A549 (cell line): ENCODE measurements around the gene PYGM. TPM values are rescaled to one million over a fixed set of nuclear protein-coding genes. Genes with fewer than 3 reads are reported as not detected.

ENCODE experiments used
- ATAC-seq, 2 experiments: fragments of 200-7000 bp in 1 of 2; fragments of >200 bp in 1 of 2; cut with Nextera tagmentation in 1 of 2; cut with Tn5 transposase in 1 of 2; 3 replicates each; pipeline versions ENCODE4 v1.8.0 to v1.9.1; 2018 to 2020; ENCODE audit warnings: mild to moderate bottlenecking in 1 of 2, moderate library complexity in 1 of 2
- CTCF ChIA-PET: fragments of 300-600 bp; sonication (Branson Sonifier 250); formaldehyde crosslinking; extraction: SDS; loops from one replicate; lab custom pipeline; 2021; ENCODE audit warnings: antibody characterized with exemption, inconsistent platforms; lab: Yijun Ruan, JAX
- POLR2A ChIA-PET: fragments of 350-600 bp; formaldehyde crosslinking; extraction: SDS; loops from one replicate; lab custom pipeline; 2021; ENCODE audit warnings: antibody characterized with exemption, inconsistent platforms; lab: Yijun Ruan, JAX
- DNase-seq, 2 experiments: peaks; one replicate each; pipeline versions ENCODE4 v3.0.0 to v3.0.0-alpha.2; 2011 to 2016; ENCODE audit warnings: low read depth in 1 of 2, low spot score in 1 of 2
- FAIRE-seq: peaks from 2 replicates; lab custom pipeline; 2011; peaks lifted over from hg19 to GRCh38; lab: Jason Lieb, UNC
- H3K27ac ChIP-seq, 2 experiments: fragments of >200 bp; sonication (Bioruptor Twin); formaldehyde crosslinking; 3 replicates each; pipeline ENCODE4 v1.5.1; 2016 to 2017
- H3K4me1 ChIP-seq: fragments of >200 bp; sonication (Bioruptor Twin); formaldehyde crosslinking; 3 replicates; pipeline ENCODE4 v1.6.1; 2016
- H3K4me2 ChIP-seq: fragments of >200 bp; sonication (Bioruptor Twin); formaldehyde crosslinking; 3 replicates; pipeline ENCODE4 v1.6.1; 2016
- H3K4me3 ChIP-seq: fragments of >200 bp; sonication (Bioruptor Twin); formaldehyde crosslinking; 3 replicates; pipeline ENCODE4 v1.5.1; 2016
- H3K9me3 ChIP-seq: fragments of >200 bp; sonication (Bioruptor Twin); formaldehyde crosslinking; 3 replicates; pipeline ENCODE4 v1.6.1; 2016
- CEBPB ChIP-seq, 2 experiments: fragments of >200 bp in 1 of 2; sonication (Bioruptor Twin) in 1 of 2; formaldehyde crosslinking in 1 of 2; IDR thresholded peaks; 2 replicates each; pipeline ENCODE4 v1.6.1; 2012 to 2016
- CHD4 ChIP-seq: fragments of 200-600 bp; sonication (generic); IDR thresholded peaks from 2 replicates; pipeline ENCODE4 v1.6.1; 2016; ENCODE audit warnings: antibody characterized with exemption, mild to moderate bottlenecking, borderline replicate concordance
- EHF ChIP-seq: fragments of 250-450 bp; sonication (Bioruptor Pico); IDR thresholded peaks from 2 replicates; pipeline ENCODE4 v1.5.0; 2020; ENCODE audit warnings: mild to moderate bottlenecking
- ESRRA ChIP-seq: fragments of 150-350 bp; IDR thresholded peaks from 2 replicates; pipeline ENCODE4 v1.6.1; 2014; ENCODE audit warnings: mild to moderate bottlenecking, low read length, borderline replicate concordance
- FOSB ChIP-seq: fragments of 250-450 bp; sonication (Bioruptor Pico); IDR thresholded peaks from 2 replicates; pipeline ENCODE4 v1.5.0; 2020; ENCODE audit warnings: mild to moderate bottlenecking, moderate library complexity
- HOXA7 ChIP-seq: fragments of 250-450 bp; sonication (Bioruptor Pico); IDR thresholded peaks from 2 replicates; pipeline ENCODE4 v1.5.0; 2020; ENCODE audit warnings: mild to moderate bottlenecking, moderate library complexity
- JUN ChIP-seq, 2 experiments: fragments of >200 bp; sonication (Bioruptor Twin); formaldehyde crosslinking; IDR thresholded peaks; 2 replicates in 1 of 2; 3 replicates in 1 of 2; pipeline ENCODE4 v1.6.1; 2016 to 2017
- MAFK ChIP-seq: fragments of 450-650 bp; IDR thresholded peaks from 2 replicates; pipeline ENCODE4 v1.6.1; 2014; ENCODE audit not compliant: partially characterized antibody
- NFE2L2 ChIP-seq: fragments of 150-350 bp; conservative IDR thresholded peaks from 2 replicates; pipeline ENCODE4 v1.6.1; 2014; ENCODE audit warnings: low read length
- NR3C1 ChIP-seq: fragments of >200 bp; sonication (Bioruptor Twin); formaldehyde crosslinking; IDR thresholded peaks from 3 replicates; pipeline ENCODE4 v1.6.1; 2017
- POLR2A ChIP-seq: IDR thresholded peaks from 2 replicates; pipeline ENCODE4 v1.6.1; 2012; ENCODE audit warnings: mild to moderate bottlenecking, low read length
- POLR2AphosphoS2 ChIP-seq: conservative IDR thresholded peaks from 2 replicates; pipeline ENCODE4 v1.6.1; 2012; ENCODE audit warnings: low read length, improper control_type of control experiment, inconsistent platforms
- RARB ChIP-seq: fragments of 250-450 bp; sonication (Bioruptor Pico); IDR thresholded peaks from 2 replicates; pipeline ENCODE4 v1.8.0; 2021; ENCODE audit warnings: mild to moderate bottlenecking, moderate library complexity
- RCOR1 ChIP-seq: fragments of 150-350 bp; IDR thresholded peaks from 2 replicates; pipeline ENCODE4 v1.6.1; 2014; ENCODE audit warnings: antibody characterized with exemption, low read length, low read depth
- RFX5 ChIP-seq: fragments of 450-650 bp; IDR thresholded peaks from 2 replicates; pipeline ENCODE4 v1.7.1; 2014; ENCODE audit warnings: antibody characterized with exemption, mild to moderate bottlenecking, moderate library complexity
- SMC3 ChIP-seq: fragments of >200 bp; sonication (Bioruptor Twin); formaldehyde crosslinking; IDR thresholded peaks from 3 replicates; pipeline ENCODE4 v1.6.1; 2018; ENCODE audit warnings: inconsistent platforms
- ZC3H11A ChIP-seq: fragments of 450-650 bp; IDR thresholded peaks from 2 replicates; pipeline ENCODE4 v1.6.1; 2014; ENCODE audit warnings: antibody characterized with exemption, mild to moderate bottlenecking
- WGBS: methylation state at CpG from one replicate; pipeline ENCODE4 v1.1.6; 2017; ENCODE audit errors: missing lambda C conversion rate; 5-methylcytosine and 5-hydroxymethylcytosine counted together
- polyA plus RNA-seq, 4 experiments: library from polyadenylated mRNA; depleted of rRNA in 3 of 4; stranded (reverse); fragments of >200 nt; fragmentation: RNase III in 1 of 4; extraction: RNeasy Plus Mini Kit Qiagen cat#74134 plus additional on column Dnase treatment in 1 of 4; gene quantifications; 2 replicates in 3 of 4; 3 replicates in 1 of 4; pipeline ENCODE4 v1.2.3, GENCODE V29; 2011 to 2017
- TF ChIP-seq, protein P1 (sequence below): fragments of 450-650 bp; IDR thresholded peaks from 2 replicates; pipeline ENCODE4 v1.6.1; 2014; ENCODE audit warnings: antibody characterized with exemption
- TF ChIP-seq, protein P2 (sequence below): IDR thresholded peaks from 2 replicates; pipeline ENCODE4 v1.6.1; 2012
- TF ChIP-seq, protein P3 (sequence below): fragments of 150-350 bp; IDR thresholded peaks from 2 replicates; pipeline ENCODE4 v1.6.1; 2014; ENCODE audit warnings: low read depth, mild to moderate bottlenecking, low read length
- TF ChIP-seq, protein P4 (sequence below): fragments of >200 bp; sonication (Bioruptor Twin); formaldehyde crosslinking; IDR thresholded peaks from 3 replicates; pipeline ENCODE4 v1.5.1; 2016

Gene PYGM
- polyA plus RNA-seq, 2 of the 4 experiments (the other 2 are of a cell fraction) = 0.22 to 0.23 TPM

DNA sequence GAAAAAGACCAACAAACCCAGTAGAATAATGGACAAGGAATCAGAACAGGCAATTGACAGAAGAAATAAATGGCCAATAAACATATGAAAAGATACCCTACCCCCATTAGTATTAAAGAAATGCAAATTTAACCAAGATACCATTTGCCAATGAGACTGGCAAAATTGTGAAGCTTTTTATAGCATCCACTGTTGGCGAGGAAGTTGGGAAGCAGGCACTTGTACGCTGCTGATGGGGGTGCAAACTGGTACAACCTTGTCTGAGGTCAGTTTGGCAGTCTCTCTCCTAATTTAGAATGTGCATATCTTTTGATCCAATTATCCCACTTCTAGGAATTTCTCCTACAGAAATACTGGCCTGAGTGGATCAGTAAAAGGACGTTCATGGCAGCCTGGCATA, 28.2 kb downstream of the PYGM start:
- no peak overlapping the region for H3K4me2 ChIP-seq
- H3K4me1 ChIP-seq = no peaks in the 10 kb centered on the region
- CTCF ChIA-PET = interaction anchor here (11.6 kb wide), 1 partner anchor 10 kb away, joined by 97 read pairs; the partner anchor contains the start of gene RASGRP2
- TF ChIP-seq CEBPB (IDR thresholded peaks at IDR 0.05) = no peak
- no peak for TF ChIP-seq RFX5
- TF ChIP-seq SMC3 = no peak
- TF ChIP-seq RARB (CRISPR knock-in tag) = no peak
- no peak for TF ChIP-seq ESRRA
- TF ChIP-seq, protein P1, sequence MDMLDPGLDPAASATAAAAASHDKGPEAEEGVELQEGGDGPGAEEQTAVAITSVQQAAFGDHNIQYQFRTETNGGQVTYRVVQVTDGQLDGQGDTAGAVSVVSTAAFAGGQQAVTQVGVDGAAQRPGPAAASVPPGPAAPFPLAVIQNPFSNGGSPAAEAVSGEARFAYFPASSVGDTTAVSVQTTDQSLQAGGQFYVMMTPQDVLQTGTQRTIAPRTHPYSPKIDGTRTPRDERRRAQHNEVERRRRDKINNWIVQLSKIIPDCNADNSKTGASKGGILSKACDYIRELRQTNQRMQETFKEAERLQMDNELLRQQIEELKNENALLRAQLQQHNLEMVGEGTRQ = no peak
- TF ChIP-seq, protein P2, sequence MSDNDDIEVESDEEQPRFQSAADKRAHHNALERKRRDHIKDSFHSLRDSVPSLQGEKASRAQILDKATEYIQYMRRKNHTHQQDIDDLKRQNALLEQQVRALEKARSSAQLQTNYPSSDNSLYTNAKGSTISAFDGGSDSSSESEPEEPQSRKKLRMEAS = no peak
- no peak for TF ChIP-seq EHF (CRISPR knock-in tag)
- no peak for TF ChIP-seq ZC3H11A
- TF ChIP-seq HOXA7 (CRISPR knock-in tag) = no peak
- no peak for TF ChIP-seq NR3C1
- no peak for TF ChIP-seq CHD4
- no peak for TF ChIP-seq RCOR1
- no peak for TF ChIP-seq MAFK
- no peak for TF ChIP-seq NFE2L2
- TF ChIP-seq, all 56 proteins: peak for 0
- FAIRE-seq (no peak), DNase-seq (no peak), ATAC-seq (no peak)
- no peak overlapping the region for H3K27ac ChIP-seq
- H3K9me3 ChIP-seq = no peaks in the 10 kb centered on the region
- no peak overlapping the region for H3K4me3 ChIP-seq
- WGBS = 63% methylated on average over 3 of the region's 3 CpGs
- POLR2A ChIA-PET = no interaction called here

DNA sequence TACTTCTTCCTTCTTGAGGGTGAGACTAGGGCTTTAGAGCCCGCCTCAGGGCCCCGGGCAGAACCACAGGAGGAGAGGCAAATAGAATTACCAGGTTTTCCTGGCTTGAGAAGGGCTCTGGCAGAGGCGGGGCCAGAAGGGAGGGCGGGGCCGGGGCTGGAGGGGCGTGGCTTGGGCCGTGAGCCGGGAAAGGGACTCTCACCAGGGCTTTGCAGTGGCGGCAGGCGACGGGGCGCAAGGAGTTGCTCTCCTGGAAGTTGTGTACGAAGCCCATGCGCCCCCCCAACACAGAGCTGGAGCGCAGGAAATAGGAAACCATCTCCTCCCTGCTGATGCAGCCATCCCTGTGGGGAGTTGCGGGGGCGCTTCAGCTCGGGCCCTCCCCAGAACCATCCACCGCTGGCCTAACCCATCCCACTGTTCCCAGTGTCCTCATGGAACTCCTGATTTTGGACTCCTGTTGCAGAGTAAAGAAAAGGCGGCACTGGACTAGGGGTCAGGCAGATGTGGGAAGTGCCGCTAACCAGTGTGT, 29.9 kb downstream of the PYGM start:
- Histone ChIP-seq H3K9me3 (no peaks in the 10 kb centered on the region), H3K4me1 (peaks cover 5% of the 10 kb centered on the region; the same call in 2 of the 3 replicates), H3K4me2 (peak overlapping the region; percentile 40; the same call in 2 of the 3 replicates), H3K4me3 (no peak overlapping the region), H3K27ac (no peak overlapping the region)
- FAIRE-seq (no peak), DNase-seq (no peak), ATAC-seq (peak; percentile 63 to 82; a peak in 5 of 6 replicates)
- WGBS = 30% methylated on average over 13 of the region's 21 CpGs
- CTCF ChIA-PET = interaction anchor here (0.8 to 11.6 kb wide), 3 partner anchors 12 to 41 kb away, joined by 3 to 97 read pairs (median 4); partner anchors contain the start of gene RASGRP2
- no peak for TF ChIP-seq JUN (IDR thresholded peaks at IDR 0.05)
- no peak for TF ChIP-seq FOSB (CRISPR knock-in tag)
- no peak for TF ChIP-seq POLR2A
- TF ChIP-seq, protein P3, sequence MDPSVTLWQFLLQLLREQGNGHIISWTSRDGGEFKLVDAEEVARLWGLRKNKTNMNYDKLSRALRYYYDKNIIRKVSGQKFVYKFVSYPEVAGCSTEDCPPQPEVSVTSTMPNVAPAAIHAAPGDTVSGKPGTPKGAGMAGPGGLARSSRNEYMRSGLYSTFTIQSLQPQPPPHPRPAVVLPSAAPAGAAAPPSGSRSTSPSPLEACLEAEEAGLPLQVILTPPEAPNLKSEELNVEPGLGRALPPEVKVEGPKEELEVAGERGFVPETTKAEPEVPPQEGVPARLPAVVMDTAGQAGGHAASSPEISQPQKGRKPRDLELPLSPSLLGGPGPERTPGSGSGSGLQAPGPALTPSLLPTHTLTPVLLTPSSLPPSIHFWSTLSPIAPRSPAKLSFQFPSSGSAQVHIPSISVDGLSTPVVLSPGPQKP = no peak
- POLR2A ChIA-PET = interaction anchor here (0.7 kb wide), 1 partner anchor 424 kb away, joined by 3 read pairs; no protein-coding TSS in a partner anchor

DNA sequence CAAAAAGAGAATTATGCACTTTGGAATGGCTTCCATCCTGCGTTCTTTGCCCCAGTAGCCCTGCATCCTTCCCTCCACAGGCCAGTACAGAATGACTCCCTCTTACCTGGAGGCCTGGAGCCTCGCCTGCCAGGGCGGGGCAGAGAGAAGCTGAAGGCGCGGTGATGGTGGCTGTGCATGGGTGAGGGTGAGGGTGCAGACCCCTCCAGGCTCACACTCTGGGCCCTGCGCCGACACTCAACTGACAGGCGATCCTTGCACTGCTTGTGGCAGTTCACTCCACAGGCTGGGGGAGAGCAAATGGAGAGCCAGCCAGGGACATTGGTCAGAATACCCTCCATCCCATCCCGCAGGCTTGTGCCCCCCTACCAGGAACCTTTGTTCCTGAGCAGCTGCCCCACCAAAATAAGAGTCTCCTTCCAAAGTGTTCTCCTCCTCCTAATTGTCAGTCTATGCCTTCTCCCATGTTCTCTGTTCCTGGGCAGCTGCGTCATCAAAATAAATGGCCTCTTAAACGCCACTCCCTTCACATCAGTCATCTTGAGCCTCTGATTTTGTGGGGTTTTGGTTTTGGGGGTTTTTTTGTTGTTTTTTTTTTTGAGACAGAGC, 30.9 kb downstream of the PYGM start:
- POLR2A ChIA-PET = interaction anchor here (0.7 kb wide), 1 partner anchor 423 kb away, joined by 3 read pairs; no protein-coding TSS in a partner anchor
- 87% methylated on average over 11 of the region's 11 CpGs for WGBS
- Histone ChIP-seq H3K4me3 (no peak overlapping the region), H3K9me3 (no peaks in the 10 kb centered on the region), H3K27ac (no peak overlapping the region), H3K4me2 (no peak overlapping the region), H3K4me1 (peaks cover 14% of the 10 kb centered on the region; the same call in 2 of the 3 replicates)
- FAIRE-seq (no peak), ATAC-seq (no peak), DNase-seq (no peak)
- TF ChIP-seq, protein P4, sequence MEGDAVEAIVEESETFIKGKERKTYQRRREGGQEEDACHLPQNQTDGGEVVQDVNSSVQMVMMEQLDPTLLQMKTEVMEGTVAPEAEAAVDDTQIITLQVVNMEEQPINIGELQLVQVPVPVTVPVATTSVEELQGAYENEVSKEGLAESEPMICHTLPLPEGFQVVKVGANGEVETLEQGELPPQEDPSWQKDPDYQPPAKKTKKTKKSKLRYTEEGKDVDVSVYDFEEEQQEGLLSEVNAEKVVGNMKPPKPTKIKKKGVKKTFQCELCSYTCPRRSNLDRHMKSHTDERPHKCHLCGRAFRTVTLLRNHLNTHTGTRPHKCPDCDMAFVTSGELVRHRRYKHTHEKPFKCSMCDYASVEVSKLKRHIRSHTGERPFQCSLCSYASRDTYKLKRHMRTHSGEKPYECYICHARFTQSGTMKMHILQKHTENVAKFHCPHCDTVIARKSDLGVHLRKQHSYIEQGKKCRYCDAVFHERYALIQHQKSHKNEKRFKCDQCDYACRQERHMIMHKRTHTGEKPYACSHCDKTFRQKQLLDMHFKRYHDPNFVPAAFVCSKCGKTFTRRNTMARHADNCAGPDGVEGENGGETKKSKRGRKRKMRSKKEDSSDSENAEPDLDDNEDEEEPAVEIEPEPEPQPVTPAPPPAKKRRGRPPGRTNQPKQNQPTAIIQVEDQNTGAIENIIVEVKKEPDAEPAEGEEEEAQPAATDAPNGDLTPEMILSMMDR = no peak
- TF ChIP-seq SMC3 (no peak), ESRRA (no peak), POLR2AphosphoS2 (no peak), FOSB (CRISPR knock-in tag) (no peak)
- CTCF ChIA-PET = interaction anchor here (0.8 to 11.6 kb wide), 2 partner anchors 13 to 40 kb away, joined by 3 to 97 read pairs; partner anchors contain the start of gene RASGRP2
